HG02610 (cell line): Measurements from ENCODE around the gene SMC6.
A peak's percentile ranks its signal among the peaks of the same experiment; 100 is the strongest.

Experiments used
- ATAC-seq: cut with Tn5 transposase; IDR thresholded peaks from one replicate; pipeline ENCODE4 v1.9.1; 2021; ENCODE audit warnings: mild to moderate bottlenecking, moderate library complexity; ENCODE audit not compliant: unreplicated experiment

Gene SMC6

GRCh38 chr2:17753803-17754663 is at the start of gene SMC6, which contains the start of gene GEN1:
TSS of gene SMC6 (minus strand) at chr2:17753810. CDS start at chr2:17745946, 7,864 bp downstream.
TSS of gene GEN1 (plus strand) at chr2:17754138. CDS start at chr2:17759944, 5,806 bp downstream.
- peak; percentile 76 for ATAC-seq

- ATAC-seq = no peak
These were observed 47.3 kb upstream of the SMC6 start for GRCh38 chr2:17800693-17801458.

GRCh38 chr2:17800219-17800618 is 46.6 kb upstream of the SMC6 start:
- ATAC-seq = peak; percentile 37

GRCh38 chr2:17799301-17800120 is 45.9 kb upstream of the SMC6 start:
- no peak for ATAC-seq

GRCh38 chr2:17798338-17798737 is 44.7 kb upstream of the SMC6 start:
- ATAC-seq = no peak

GRCh38 chr2:17795309-17795708 is 41.7 kb upstream of the SMC6 start:
- no peak for ATAC-seq

- no peak for ATAC-seq
These were observed 40.3 kb upstream of the SMC6 start for GRCh38 chr2:17793803-17794354.

GRCh38 chr2:17793296-17793695 is 39.7 kb upstream of the SMC6 start:
- ATAC-seq = no peak

GRCh38 chr2:17792515-17792914 is 38.9 kb upstream of the SMC6 start:
- peak; percentile 37 for ATAC-seq

- ATAC-seq = no peak
These were observed 38.2 kb upstream of the SMC6 start for GRCh38 chr2:17791817-17792130.

- ATAC-seq = no peak
These were observed 37.7 kb upstream of the SMC6 start for GRCh38 chr2:17791121-17791816.

- peak; percentile 40 for ATAC-seq
These were observed 36.9 kb upstream of the SMC6 start for GRCh38 chr2:17790536-17790935.

GRCh38 chr2:17788773-17789172 is 35.2 kb upstream of the SMC6 start:
- no peak for ATAC-seq

GRCh38 chr2:17786727-17787126 is 33.1 kb upstream of the SMC6 start:
- ATAC-seq = no peak

GRCh38 chr2:17781482-17781881 is 27.9 kb upstream of the SMC6 start:
- ATAC-seq = no peak

GRCh38 chr2:17780546-17780945 is 26.9 kb upstream of the SMC6 start:
- no peak for ATAC-seq

GRCh38 chr2:17772532-17772931 is 18.9 kb upstream of the SMC6 start:
- ATAC-seq = no peak

GRCh38 chr2:17771956-17772355 is 18.3 kb upstream of the SMC6 start:
- ATAC-seq = no peak

GRCh38 chr2:17768894-17769293 is 15.3 kb upstream of the SMC6 start:
- ATAC-seq = no peak

GRCh38 chr2:17765398-17765797 is 11.8 kb upstream of the SMC6 start:
- ATAC-seq = no peak
